ENCODE data around the gene RNASE7.

Gene RNASE7

GRCh38 chr14:21043974-21044618 is 1.9 kb downstream of the RNASE7 start:
- no peak for DNase-seq

- DNase-seq = no peak
Measured at GRCh38 chr14:21047378-21047781, 5.2 kb downstream of the RNASE7 start.

DNA sequence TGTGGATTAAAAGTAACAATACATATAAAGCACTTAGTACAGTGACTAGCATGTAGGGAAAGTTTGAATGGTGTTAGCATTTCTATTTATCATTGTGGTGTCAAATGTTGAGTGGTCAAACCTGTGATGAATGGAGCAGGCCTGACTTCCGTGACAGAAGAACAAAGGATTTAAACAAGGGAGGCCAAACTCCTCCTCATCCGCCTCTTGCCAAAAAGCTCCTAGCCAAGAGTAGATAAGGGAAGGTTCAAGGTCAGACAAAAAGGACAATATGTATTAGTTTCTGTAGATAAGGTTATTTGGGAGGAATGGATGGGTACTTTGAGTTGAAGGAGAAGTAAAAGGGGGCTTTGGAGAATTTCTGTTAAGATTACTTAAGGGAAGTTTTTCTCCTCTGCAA is 6.5 kb downstream of the RNASE7 start:
- DNase-seq = no peak

GRCh38 chr14:21049271-21049673 is 7.1 kb downstream of the RNASE7 start:
- DNase-seq = no peak

GRCh38 chr14:21050597-21050996 is 8.4 kb downstream of the RNASE7 start:
- DNase-seq = no peak

GRCh38 chr14:21053184-21054122 is 11.3 kb downstream of the RNASE7 start:
- no peak for DNase-seq

- no peak for DNase-seq
Measured at GRCh38 chr14:21054123-21054767, 12.1 kb downstream of the RNASE7 start.

DNA sequence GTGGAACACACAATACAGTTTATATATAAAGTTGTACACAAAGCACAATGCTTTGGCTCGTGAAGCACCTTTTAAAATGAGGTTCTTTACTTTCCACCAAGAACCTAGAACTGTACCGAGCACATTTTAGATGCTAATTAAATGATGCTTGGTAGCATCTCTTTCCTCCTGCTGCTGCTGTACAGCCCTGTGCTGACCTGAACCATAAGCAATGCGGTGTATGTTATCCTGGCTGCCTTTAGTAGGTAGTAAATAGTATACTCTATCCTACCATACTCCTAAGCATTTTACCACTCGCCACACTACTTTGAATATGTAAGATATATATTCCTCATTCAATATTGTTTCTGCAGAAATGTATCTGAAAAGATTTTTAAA is 12.6 kb downstream of the RNASE7 start:
- no peak for DNase-seq

- no peak for DNase-seq
Measured at GRCh38 chr14:21055432-21056117, 13.4 kb downstream of the RNASE7 start.

DNA sequence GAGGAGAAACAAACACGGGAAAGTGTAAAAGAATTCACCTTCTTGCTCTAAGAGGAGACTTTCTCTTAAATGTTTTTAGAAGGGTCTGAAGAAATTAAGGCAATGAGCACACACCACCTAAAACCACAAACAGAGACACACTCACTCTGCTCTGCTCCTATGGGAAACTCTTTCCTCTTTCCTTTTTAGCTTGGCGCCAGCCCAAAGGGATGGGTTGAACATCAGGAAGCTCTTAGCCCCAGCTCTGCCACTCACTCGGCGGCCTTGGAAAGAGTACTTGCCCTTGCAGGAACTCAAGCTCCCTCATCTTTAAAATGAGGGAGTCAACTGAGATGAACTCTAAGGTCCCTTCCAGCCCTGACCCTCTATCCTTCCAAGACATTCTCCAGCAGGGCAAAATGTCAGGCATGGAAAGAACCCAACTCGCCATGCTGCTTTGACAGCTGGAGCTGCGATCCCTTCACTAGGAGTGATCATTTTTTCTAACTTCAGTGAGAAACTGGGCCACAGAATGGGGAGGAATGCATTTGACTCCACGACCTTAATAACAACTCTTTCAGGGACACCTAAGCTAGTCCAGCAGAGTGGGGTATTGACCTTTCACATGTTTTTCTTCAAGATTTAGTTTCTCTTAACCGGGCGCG is 14.5 kb downstream of the RNASE7 start:
- DNase-seq = no peak

- DNase-seq = no peak
Measured at GRCh38 chr14:21057803-21058675, 15.9 kb downstream of the RNASE7 start, which contains the start of gene RNASE8. Gene RNASE8 (plus strand): TSS chr14:21057822. CDS start chr14:21057893, 71 bp downstream.

DNA sequence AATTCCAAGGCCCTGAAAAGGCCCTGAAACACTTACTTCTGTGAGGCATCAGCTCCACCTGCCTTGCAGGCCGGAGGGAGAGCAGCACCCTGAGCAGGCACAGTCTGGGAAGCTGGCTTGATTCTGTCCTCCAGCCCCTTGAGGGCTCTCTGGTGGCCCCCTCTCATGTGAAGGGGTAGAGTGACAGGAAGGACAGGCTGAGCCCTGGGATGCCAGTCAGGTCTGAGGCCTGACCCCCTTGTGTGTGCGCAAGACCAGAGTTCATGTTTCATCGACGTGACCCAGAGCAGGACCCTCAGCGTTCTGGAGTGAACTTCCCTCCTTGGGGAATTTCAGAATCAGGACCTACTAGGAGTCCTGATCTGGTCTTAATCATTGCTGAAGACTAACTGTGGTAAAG is 16.7 kb downstream of the RNASE7 start:
- no peak for DNase-seq

- no peak for DNase-seq
Measured at GRCh38 chr14:21059842-21060613, 17.9 kb downstream of the RNASE7 start.

DNA sequence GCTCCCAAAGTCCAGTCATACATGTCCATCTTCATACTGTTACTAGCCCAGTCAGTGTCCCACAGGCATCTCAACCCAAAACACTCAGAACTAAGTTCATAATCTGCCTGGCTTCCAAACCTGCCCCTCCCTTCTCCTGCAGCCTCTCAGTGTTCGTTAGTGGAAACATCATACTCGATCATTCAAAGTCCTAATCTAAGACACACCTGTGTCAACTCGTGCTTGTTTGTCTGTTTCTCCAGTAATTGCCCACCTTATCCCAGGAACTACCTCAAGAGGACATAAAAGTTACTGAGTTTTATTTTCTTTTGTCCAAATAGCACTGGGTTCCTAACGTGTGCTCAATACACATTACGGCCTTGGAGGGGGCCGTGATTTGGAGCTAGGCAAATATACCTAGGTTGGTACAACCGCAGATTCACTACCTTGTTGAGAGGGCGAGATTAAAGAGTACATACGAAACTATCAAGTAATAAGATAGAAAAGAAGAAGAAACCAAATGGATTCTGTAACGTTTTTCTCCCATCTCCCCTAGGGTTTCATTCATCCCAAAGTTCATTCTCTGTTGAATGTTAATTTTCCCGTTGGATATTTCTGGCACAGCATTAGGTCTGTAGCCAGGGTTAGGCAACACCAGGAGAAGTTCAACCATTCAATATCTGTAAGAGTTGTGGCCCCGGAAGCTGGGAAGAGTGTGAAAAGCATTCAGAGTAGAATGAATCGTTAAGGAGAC is 18.6 kb downstream of the RNASE7 start:
- no peak for DNase-seq

GRCh38 chr14:21061347-21061668 is 19.1 kb downstream of the RNASE7 start:
- no peak for DNase-seq

GRCh38 chr14:21063479-21063878 is 21.3 kb downstream of the RNASE7 start:
- no peak for DNase-seq

- DNase-seq = no peak
Measured at GRCh38 chr14:21066882-21067502, 24.8 kb downstream of the RNASE7 start.

- DNase-seq = peak; percentile 59
Measured at GRCh38 chr14:21068521-21069387, 26.6 kb downstream of the RNASE7 start.

Data from NCI-H1436 treated with DMSO at 0.1 percent for 48 hours (cell line).